ENCODE data around the gene RNU5D-1. TPM values are rescaled to one million over a fixed set of nuclear protein-coding genes. Genes with fewer than 3 reads are reported as not detected.

The RNU5D-1 gene
- total and polyA plus RNA-seq, 2 of the 13 experiments (the other 11 are each of a cell fraction or from before 2014, with no cell fraction given) = 165 TPM; not detected in 1

DNA sequence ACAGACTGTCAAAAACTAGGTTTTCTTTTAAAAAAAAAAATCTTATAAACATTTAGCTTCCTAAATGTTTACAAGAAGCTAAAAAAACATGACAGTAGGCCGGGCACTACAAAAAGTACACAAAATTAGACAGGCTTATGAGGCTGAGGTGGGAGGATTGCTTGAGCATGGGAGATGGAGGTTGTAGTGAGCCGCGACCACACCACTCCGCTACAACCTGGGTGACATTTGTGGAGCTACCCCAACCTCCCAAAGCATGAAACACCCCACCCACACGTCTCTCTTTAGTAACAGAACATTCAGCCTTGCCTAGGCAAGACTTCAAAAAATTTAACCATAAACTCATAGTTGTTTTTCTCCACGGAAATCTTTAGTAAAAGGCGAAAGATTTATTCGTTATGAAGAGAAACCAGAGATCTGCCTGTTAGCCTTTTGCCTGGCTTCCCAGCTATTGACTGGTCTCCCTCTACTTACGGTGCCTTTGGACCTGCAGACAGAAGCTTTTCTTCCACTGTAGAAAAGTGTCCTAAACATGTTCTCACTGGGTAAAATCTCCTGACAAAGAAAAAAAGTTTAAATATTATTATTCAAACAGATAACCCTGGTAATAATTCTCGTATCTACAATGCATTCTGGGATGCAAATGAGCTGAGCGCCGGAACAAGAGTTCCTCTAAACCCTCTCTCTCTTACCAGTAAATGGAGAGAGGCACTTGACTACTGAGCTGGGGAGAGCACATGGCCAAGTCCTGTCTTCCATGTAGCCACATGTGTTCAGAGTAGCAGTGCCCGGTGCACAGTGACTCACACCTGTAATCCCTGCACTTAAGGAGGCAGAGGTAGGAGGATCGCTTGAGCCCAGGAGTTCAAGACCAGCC, 9.2 kb downstream of the RNU5D-1 start (continued):
- TF ChIP-seq, protein P1, sequence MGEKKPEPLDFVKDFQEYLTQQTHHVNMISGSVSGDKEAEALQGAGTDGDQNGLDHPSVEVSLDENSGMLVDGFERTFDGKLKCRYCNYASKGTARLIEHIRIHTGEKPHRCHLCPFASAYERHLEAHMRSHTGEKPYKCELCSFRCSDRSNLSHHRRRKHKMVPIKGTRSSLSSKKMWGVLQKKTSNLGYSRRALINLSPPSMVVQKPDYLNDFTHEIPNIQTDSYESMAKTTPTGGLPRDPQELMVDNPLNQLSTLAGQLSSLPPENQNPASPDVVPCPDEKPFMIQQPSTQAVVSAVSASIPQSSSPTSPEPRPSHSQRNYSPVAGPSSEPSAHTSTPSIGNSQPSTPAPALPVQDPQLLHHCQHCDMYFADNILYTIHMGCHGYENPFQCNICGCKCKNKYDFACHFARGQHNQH (CRISPR knock-in tag; IDR thresholded peaks at IDR 0.05) = peak; percentile 85
- TF ChIP-seq ATF1 (CRISPR knock-in tag; IDR thresholded peaks at IDR 0.05) = peak; percentile 81
- peak; percentile 25; the same call in 1 of the 2 replicates for TF ChIP-seq JUND (CRISPR knock-in tag; IDR thresholded peaks at IDR 0.05)
- peak; percentile 69; the same call in 1 of the 2 replicates for TF ChIP-seq SIX1 (CRISPR knock-in tag; IDR thresholded peaks at IDR 0.05; ENCODE audit: borderline replicate concordance)
- no peak for TF ChIP-seq ZNF382 (CRISPR knock-in tag; IDR thresholded peaks at IDR 0.05; ENCODE audit: borderline replicate concordance)
- TF ChIP-seq HMG20A (CRISPR knock-in tag; IDR thresholded peaks at IDR 0.05; ENCODE audit: borderline replicate concordance) = no peak; the same call in 1 of the 2 replicates
- TF ChIP-seq, protein P2, sequence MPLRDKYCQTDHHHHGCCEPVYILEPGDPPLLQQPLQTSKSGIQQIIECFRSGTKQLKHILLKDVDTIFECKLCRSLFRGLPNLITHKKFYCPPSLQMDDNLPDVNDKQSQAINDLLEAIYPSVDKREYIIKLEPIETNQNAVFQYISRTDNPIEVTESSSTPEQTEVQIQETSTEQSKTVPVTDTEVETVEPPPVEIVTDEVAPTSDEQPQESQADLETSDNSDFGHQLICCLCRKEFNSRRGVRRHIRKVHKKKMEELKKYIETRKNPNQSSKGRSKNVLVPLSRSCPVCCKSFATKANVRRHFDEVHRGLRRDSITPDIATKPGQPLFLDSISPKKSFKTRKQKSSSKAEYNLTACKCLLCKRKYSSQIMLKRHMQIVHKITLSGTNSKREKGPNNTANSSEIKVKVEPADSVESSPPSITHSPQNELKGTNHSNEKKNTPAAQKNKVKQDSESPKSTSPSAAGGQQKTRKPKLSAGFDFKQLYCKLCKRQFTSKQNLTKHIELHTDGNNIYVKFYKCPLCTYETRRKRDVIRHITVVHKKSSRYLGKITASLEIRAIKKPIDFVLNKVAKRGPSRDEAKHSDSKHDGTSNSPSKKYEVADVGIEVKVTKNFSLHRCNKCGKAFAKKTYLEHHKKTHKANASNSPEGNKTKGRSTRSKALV (CRISPR knock-in tag; IDR thresholded peaks at IDR 0.05) = 0 out of 2 replicates have a peak, but pooled peaks have one; percentile 34
- TF ChIP-seq ZNF878 (CRISPR knock-in tag; IDR thresholded peaks at IDR 0.05) = peak; percentile 89
- no peak for TF ChIP-seq CC2D1A (CRISPR knock-in tag; IDR thresholded peaks at IDR 0.05)
- TF ChIP-seq, protein P3, sequence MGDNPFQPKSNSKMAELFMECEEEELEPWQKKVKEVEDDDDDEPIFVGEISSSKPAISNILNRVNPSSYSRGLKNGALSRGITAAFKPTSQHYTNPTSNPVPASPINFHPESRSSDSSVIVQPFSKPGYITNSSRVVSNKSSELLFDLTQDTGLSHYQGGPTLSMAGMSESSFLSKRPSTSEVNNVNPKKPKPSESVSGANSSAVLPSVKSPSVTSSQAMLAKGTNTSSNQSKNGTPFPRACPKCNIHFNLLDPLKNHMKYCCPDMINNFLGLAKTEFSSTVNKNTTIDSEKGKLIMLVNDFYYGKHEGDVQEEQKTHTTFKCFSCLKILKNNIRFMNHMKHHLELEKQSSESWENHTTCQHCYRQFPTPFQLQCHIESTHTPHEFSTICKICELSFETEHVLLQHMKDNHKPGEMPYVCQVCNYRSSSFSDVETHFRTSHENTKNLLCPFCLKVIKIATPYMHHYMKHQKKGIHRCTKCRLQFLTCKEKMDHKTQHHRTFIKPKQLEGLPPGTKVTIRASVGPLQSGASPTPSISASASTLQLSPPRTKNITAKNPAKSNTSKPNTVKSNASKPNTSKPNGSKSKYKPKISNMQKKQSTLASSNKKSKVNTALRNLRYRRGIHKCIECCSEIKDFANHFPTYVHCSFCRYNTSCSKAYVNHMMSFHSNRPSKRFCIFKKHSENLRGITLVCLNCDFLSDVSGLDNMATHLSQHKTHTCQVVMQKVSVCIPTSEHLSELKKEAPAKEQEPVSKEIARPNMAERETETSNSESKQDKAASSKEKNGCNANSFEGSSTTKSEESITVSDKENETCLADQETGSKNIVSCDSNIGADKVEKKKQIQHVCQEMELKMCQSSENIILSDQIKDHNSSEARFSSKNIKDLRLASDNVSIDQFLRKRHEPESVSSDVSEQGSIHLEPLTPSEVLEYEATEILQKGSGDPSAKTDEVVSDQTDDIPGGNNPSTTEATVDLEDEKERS (CRISPR knock-in tag; IDR thresholded peaks at IDR 0.05) = peak; percentile 82
- 0 out of 2 replicates have a peak, but pooled peaks have one; percentile 59 for TF ChIP-seq ZNF720 (CRISPR knock-in tag; IDR thresholded peaks at IDR 0.05)
- no peak for TF ChIP-seq ZNF33B (CRISPR knock-in tag; IDR thresholded peaks at IDR 0.05)
- TF ChIP-seq, protein P4, sequence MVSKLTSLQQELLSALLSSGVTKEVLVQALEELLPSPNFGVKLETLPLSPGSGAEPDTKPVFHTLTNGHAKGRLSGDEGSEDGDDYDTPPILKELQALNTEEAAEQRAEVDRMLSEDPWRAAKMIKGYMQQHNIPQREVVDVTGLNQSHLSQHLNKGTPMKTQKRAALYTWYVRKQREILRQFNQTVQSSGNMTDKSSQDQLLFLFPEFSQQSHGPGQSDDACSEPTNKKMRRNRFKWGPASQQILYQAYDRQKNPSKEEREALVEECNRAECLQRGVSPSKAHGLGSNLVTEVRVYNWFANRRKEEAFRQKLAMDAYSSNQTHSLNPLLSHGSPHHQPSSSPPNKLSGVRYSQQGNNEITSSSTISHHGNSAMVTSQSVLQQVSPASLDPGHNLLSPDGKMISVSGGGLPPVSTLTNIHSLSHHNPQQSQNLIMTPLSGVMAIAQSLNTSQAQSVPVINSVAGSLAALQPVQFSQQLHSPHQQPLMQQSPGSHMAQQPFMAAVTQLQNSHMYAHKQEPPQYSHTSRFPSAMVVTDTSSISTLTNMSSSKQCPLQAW (CRISPR knock-in tag; IDR thresholded peaks at IDR 0.05) = no peak
- peak; percentile 64 for TF ChIP-seq ZNF629 (CRISPR knock-in tag; conservative IDR thresholded peaks at IDR 0.05)
- peak; percentile 100 for TF ChIP-seq POLR2AphosphoS5 (IDR thresholded peaks at IDR 0.05; ENCODE audit: low read depth, low read length)
- no peak for TF ChIP-seq ZNF225 (CRISPR knock-in tag; IDR thresholded peaks at IDR 0.05)
- no peak for TF ChIP-seq HCFC1 (IDR thresholded peaks at IDR 0.05; ENCODE audit: low read depth, low read length)
- TF ChIP-seq ZFP36L2 (CRISPR knock-in tag; IDR thresholded peaks at IDR 0.05) = no peak
- no peak for TF ChIP-seq ZNF674 (CRISPR knock-in tag; IDR thresholded peaks at IDR 0.05; ENCODE audit: low read depth)
- peak; percentile 39; the same call in 1 of the 2 replicates for TF ChIP-seq ZNF788 (CRISPR knock-in tag; IDR thresholded peaks at IDR 0.05; ENCODE audit: borderline replicate concordance)
- no peak for TF ChIP-seq CBX2 (IDR thresholded peaks at IDR 0.05; ENCODE audit: low read depth, low read length)
- no peak for TF ChIP-seq CBX2 (CRISPR knock-in tag; IDR thresholded peaks at IDR 0.05; ENCODE audit: low read depth)
- TF ChIP-seq KAT8 (CRISPR knock-in tag; IDR thresholded peaks at IDR 0.05) = peak; percentile 70

Measured in HepG2 (cell line).